ENCODE measurements around the gene ANG.
"Not testable (repeated sequence)": the region's sequence is repeated elsewhere in the genome, so short reads cannot be mapped to it uniquely, and the experiment has no call there.

The ANG gene

DNA sequence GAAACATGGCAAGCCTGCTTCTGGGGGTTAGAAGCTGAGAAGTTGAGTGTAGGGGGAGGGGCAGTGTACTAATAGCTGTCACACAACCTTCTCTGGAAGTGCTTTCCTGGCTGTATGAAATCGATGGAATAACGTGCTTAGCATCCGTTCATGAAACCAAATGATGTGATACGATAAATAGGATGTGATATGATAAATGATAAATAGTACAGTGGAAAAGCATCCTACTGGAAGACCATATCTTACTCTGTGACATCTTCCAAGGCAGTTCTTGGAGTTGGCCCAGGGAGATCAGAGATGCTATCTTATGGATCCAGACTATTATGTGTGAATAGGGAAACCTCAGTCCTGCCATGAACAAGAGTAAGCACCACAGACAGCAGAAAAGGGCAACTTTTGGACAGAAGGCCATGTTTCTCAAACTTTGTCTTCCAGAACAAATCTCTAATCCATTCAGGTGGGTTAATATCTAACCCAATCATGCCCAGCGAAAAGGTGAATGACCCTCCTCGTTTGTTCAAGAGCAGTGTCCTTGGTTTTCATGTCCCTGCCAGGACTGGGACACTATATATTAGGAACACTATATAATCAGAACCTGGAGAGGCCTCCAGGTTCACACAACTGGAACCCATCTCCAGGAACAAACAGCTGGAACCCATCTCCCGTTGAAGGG is at the start of gene ANG:
TSS of gene ANG (plus strand) at position 598 of the 673 bp plus-strand sequence. CDS start 4,801 bp downstream, outside the sequence.
- no peak for DNase-seq

DNA sequence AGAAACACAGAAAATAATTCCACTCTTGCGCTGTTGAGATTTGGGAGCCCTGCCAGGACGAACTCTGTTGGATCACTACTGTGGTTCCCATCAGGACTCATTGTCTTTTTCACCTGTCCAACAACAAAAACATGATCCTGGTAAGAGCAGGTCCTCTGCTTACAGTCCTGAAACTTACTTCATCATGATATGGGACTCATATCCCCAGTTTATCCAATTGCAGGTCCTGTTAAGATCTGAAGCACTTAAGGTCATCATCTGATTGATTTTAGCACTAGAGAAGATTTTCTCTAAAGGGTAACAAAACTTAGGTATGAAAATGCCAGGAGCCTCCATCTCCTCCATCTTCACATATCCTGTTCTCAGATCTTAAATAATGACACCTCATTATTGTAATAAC is 47.0 kb upstream of the ANG start, which contains the start of gene OR6S1:
TSS of gene OR6S1 (minus strand) at position 101 of the 400 bp plus-strand sequence. CDS start at position 101, 0 bp downstream.
- DNase-seq: no peak

GRCh38 chr14:20642182-20642581 is 46.4 kb upstream of the ANG start:
- DNase-seq: no peak

GRCh38 chr14:20642755-20643154 is 45.8 kb upstream of the ANG start:
- peak; percentile 43 for DNase-seq

- no peak for DNase-seq
These were observed 44.0 kb upstream of the ANG start for GRCh38 chr14:20644520-20644919.

GRCh38 chr14:20645481-20645880 is 43.1 kb upstream of the ANG start:
- DNase-seq: no peak

DNA sequence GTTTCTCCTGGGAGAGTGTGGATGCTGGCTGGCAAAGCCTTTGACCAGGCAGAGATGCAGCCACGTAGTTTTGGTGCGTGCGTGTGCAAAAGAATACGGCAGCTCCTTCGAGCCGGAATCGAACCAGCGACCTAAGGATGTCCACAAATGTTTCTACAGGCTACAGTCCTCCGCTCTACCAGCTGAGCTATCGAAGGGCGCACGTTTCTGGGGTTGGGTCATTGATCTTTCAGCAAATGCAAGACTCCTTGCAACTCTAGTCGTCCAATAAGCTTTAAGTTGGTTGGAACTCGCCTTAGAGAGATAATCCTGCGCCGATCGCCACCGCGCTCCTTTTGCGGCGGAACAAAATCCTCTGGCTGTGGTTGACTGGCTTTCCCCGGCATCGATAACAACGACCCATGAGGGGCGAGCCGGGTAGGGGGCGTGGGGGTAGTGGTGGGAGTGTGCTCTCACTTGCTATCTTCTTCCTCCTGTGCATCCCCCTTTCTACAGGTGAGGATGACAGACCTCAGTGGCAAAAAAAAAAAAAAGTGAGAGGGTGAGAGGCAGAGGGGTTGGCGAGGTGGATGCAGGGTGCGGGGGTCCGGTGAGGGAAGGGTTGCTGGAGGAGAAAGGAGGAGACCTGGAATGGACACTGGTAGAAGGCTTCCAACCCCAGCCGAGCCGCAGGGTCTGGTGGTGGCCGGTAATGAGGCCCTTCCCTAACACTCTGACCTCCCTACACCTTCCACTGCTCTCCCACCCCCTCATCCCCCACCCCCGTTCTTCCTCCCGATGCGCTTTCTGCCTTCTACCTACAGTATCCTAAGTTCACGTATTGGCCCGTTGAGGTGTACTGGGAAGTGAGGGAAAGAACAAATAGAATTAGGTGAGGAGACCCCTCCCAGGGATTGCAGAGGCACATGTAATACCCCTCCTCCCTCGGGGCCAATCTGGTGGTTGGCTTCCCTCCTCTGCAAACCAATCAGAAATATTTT is 35.3 kb upstream of the ANG start:
- DNase-seq: peak; percentile 88

DNA sequence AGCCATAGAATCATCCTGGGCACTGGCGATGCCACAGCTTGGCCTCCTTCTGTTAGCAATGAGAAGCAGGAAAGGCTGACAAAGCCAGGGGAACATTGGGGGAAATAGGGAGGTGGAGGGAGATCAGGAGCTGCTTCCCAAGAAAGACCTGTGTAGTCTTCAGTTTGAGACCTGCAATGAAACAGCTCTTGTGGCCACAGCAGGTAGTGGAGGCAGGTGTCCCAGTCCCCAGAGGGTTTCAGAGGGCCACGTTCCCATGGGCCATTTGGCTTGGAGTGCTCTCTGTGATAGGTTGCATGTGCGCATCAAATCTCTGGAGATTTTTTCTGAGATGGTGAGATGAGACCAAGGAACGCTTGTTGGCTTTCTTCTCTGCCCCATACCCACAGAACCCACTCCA is 32.7 kb upstream of the ANG start:
- no peak for DNase-seq

GRCh38 chr14:20656274-20656673 is 32.3 kb upstream of the ANG start:
- DNase-seq: no peak

GRCh38 chr14:20657216-20658211 is 31.1 kb upstream of the ANG start:
- DNase-seq: peak; percentile 57

DNA sequence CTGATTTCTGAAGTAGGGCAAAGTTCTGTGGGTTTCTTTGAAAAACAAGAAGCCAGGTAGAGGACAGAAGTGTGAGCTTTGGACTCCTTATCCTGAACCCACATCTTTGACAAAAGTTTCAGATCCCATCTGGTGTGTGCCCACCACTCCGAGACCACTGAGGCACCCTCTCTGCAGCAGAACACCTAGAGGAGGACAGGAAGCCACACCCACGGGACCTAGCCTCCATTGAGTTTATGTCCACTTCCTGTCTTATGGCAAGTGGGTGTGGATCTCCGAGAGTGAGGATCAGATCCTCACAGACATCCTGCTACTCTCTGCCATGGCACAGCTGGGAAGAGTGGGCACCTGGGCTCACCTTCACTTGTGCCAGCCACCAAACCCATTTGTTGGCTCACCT is 30.3 kb upstream of the ANG start:
- no peak for DNase-seq

GRCh38 chr14:20659336-20659735 is 29.2 kb upstream of the ANG start:
- no peak for DNase-seq

GRCh38 chr14:20659813-20660395 is 28.7 kb upstream of the ANG start:
- no peak for DNase-seq

DNA sequence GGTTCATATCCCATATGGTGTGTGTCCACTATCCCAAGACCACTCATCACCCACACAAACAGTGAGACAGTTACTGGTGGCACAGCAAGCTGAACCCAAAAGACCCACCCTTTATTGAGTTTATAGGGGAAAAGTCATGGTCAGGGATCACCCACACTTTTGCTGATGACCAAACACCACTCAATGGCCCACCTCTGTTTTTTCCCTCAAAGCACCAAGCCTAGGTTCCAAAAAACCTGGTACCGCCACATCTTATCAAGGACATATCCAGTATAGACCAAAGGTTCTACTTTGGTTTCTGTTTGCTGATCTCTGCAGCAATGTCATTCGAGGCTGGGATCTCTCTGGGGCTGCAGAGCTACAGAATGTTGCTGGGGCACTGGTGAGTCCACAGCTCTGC is 27.4 kb upstream of the ANG start:
- no peak for DNase-seq

GRCh38 chr14:20662968-20663732 is 25.4 kb upstream of the ANG start:
- DNase-seq: peak; percentile 92

DNA sequence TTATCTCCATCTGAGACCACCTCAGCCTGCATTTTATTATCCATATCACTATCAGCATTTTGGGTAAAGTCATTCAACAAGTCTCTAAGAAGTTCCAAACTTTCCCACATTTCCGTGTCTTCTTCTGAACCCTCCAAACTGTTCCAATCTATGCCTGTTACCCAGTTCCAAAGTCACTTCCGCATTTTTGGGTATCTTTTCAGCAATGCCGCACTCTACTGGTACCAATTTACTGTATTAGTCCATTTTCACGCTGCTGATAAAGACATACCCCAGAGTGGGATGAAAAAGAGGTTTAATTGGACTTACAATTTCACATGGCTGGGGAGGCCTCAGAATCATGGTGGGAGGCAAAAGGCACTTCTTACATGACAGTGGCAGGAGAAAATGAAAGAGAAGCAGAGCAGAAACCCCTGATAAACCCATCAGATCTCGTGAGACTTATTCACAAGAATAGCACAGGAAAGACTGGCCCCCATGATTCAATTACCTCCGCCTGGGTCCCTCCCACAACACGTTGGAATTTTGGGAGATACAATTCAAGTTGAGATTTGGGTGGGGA is 22.1 kb upstream of the ANG start:
- not testable (repeated sequence) for DNase-seq

- no peak for DNase-seq
These were observed 20.6 kb upstream of the ANG start for GRCh38 chr14:20667957-20668356.

- DNase-seq: no peak
These were observed 19.6 kb upstream of the ANG start for GRCh38 chr14:20668969-20669368.

DNA sequence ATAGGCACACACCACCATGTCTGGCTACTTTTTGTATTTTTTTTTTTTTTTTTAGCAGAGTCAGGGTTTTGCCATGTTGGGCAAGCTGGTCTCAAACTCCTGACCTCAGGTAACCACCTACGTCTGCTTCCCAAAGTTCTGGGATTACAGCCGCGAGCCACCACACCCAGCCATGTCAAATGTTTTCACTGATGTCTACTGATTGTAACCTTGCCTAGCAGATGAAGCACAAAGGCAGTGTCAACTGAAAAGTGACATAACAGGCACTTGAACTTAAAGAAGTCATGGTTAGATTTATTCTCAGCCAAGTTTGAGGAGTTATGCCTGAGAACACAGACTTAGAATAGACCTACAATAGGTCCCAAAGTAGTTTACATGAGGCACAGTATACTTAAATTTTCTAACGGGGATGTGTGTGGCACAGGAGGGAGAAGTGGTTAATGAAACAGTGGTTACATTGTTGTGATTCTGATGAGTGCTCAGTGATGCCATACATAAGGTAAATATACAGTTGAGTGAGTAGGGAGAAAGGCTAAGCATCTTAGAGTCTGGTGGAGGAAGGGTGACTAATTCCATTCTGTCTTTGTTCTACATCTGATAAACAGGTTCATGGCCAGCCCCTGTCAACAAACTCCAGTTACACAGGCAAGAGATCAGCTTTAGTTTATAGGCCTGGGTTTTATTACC is 16.8 kb upstream of the ANG start:
- no peak for DNase-seq

DNA sequence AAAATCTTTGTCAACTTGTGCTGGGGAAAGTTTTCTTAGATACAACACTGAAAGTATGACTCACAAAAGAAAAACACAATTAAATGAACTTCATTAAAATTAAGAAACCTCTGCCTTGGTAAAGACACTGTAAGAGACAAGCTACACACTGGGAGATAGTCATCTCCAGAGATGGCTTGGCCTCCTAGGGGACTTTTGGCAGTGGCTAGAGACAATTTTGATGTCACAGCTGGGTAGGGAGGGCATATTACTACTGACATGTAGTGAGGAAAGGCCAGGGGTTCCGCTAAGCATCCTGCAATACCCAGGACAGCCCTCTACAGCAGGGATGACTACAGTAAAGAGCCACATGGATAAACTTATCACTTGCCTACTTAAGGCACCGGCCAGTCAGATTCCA is 12.9 kb upstream of the ANG start:
- no peak for DNase-seq

GRCh38 chr14:20676072-20676471 is 12.5 kb upstream of the ANG start:
- no peak for DNase-seq
